ENCODE measurements around the gene ACTL8. TPM values are rescaled to one million over a fixed set of nuclear protein-coding genes. Genes with fewer than 3 reads are reported as not detected.

The ACTL8 gene
- total RNA-seq, 1 donor from 2014 or later, result 0.26 TPM

DNA sequence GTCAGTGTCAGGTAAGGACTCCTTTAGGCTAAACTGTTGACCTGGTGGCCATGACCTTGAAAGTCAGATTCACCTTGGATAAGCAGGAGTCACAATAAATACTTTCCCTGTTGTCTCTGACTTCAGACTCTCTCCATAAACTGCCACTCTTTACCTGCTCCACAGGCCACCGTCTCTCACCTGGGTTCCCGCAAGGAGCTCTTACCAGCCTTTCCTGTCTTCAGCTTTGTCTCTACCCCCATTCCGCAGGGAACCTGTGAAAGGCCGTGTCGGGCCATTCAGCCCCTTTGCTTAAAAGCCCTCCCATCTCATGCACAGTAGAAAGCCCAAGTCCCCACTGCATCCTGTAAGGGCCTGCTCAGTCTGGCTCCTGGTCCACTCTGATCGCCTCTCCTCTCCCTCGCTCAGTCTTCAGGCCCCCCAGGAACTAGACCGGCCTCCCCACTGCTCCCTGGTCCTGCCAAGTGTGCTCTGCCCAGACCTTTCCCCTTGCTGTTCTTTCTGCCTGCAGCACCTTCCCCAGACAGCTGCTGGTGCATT lies 79.5 kb downstream of the ACTL8 start:
- no peak overlapping the region for H3K4me3 Mint-ChIP-seq (ENCODE audit: unreplicated experiment)
- TF ChIP-seq, protein P1, sequence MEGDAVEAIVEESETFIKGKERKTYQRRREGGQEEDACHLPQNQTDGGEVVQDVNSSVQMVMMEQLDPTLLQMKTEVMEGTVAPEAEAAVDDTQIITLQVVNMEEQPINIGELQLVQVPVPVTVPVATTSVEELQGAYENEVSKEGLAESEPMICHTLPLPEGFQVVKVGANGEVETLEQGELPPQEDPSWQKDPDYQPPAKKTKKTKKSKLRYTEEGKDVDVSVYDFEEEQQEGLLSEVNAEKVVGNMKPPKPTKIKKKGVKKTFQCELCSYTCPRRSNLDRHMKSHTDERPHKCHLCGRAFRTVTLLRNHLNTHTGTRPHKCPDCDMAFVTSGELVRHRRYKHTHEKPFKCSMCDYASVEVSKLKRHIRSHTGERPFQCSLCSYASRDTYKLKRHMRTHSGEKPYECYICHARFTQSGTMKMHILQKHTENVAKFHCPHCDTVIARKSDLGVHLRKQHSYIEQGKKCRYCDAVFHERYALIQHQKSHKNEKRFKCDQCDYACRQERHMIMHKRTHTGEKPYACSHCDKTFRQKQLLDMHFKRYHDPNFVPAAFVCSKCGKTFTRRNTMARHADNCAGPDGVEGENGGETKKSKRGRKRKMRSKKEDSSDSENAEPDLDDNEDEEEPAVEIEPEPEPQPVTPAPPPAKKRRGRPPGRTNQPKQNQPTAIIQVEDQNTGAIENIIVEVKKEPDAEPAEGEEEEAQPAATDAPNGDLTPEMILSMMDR (IDR thresholded peaks at IDR 0.05; ENCODE audit: unreplicated experiment), result no peak
- H3K9me3 Mint-ChIP-seq (ENCODE audit: unreplicated experiment), result no peaks in the 10 kb centered on the region
- peaks cover 7% of the 10 kb centered on the region for H3K27me3 Mint-ChIP-seq (ENCODE audit: unreplicated experiment)
- no peaks in the 10 kb centered on the region for H3K4me1 Mint-ChIP-seq (ENCODE audit: unreplicated experiment)
- no peaks in the 10 kb centered on the region for H3K36me3 Mint-ChIP-seq (ENCODE audit: low read depth, unreplicated experiment)
- DNase-seq (ENCODE audit: low spot score), result no peak
- no peak overlapping the region for H3K27ac Mint-ChIP-seq (ENCODE audit: unreplicated experiment)

DNA sequence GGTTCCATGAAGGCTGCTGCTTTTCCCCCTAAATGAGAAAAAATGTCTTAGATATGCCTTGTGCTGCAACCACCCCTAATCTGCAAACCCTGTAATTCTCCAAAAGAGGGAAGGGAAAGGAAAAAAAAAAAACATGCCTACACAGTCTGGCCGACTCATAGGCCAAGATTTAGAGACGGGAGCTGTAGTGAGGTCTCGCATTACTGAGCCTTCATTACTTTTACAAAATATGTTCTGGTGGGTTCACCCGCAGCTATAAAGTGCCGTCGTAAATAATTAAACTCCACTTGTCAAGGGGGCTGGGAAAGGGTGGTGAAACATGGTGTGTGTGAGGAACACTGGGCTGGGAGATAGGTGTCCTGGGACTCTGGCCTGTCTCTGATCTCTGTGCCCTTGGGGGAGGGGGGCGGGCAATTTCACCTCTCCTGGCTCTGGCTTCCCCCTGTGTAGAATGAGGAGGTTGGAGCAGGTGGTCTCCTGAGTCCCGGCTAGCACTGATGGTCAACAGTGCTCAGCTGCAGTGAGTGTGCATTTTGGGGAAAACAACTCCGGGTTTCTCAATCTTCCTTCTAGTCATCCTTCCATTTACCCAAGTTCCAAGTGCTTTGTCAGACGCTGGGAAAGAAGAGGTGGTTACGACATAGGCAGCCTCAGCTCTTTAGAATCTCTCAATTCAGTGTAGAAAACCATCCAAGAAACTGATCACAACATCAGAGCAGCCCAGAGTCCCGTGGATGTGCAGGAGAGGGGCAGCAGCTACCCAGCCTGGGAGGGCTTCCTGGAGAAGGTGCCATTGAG lies 82.3 kb downstream of the ACTL8 start:
- Mint-ChIP-seq H3K27me3 (ENCODE audit: unreplicated experiment) (peaks cover 7% of the 10 kb centered on the region), H3K4me3 (ENCODE audit: unreplicated experiment) (no peak overlapping the region), H3K36me3 (ENCODE audit: low read depth, unreplicated experiment) (no peaks in the 10 kb centered on the region), H3K27ac (ENCODE audit: unreplicated experiment) (no peak overlapping the region), H3K4me1 (ENCODE audit: unreplicated experiment) (no peaks in the 10 kb centered on the region), H3K9me3 (ENCODE audit: unreplicated experiment) (no peaks in the 10 kb centered on the region)
- DNase-seq (ENCODE audit: low spot score), result no peak
- TF ChIP-seq, protein P1 (IDR thresholded peaks at IDR 0.05; ENCODE audit: unreplicated experiment), result no peak

DNA sequence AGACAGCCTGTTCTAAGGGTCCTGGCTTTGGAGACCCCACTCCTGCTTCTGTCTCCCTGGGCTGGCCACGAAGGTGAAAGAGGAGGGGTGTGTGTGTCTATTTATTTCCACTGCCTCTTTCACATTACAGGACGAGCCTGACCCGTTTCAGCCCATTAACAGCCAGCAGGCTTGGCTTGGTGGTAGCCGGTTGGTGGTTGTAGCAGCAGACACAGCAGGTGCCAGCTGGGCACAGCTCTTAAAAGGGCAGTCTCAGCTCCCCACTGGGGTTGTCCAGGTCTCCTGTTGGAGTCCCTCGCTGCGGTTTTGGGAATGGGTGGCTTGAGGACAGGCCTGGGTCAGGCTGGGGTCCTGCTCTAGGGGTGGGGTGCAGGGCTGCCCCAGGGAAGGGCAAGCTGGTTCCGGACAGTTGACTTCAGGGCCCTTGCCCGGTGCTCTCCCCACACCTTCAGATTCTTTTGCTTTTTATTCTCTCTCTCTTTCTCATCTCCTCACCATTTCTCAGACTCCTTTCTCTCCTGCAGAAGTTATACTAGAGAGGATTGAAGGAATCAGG lies 84.6 kb downstream of the ACTL8 start:
- H3K4me3 Mint-ChIP-seq (ENCODE audit: unreplicated experiment), result no peak overlapping the region
- H3K27ac Mint-ChIP-seq (ENCODE audit: unreplicated experiment), result no peak overlapping the region
- H3K9me3 Mint-ChIP-seq (ENCODE audit: unreplicated experiment), result no peaks in the 10 kb centered on the region
- no peak for DNase-seq (ENCODE audit: low spot score)
- no peaks in the 10 kb centered on the region for H3K4me1 Mint-ChIP-seq (ENCODE audit: unreplicated experiment)
- H3K36me3 Mint-ChIP-seq (ENCODE audit: low read depth, unreplicated experiment), result no peaks in the 10 kb centered on the region
- H3K27me3 Mint-ChIP-seq (ENCODE audit: unreplicated experiment), result peaks cover 4% of the 10 kb centered on the region
- TF ChIP-seq, protein P1 (IDR thresholded peaks at IDR 0.05; ENCODE audit: unreplicated experiment), result no peak

DNA sequence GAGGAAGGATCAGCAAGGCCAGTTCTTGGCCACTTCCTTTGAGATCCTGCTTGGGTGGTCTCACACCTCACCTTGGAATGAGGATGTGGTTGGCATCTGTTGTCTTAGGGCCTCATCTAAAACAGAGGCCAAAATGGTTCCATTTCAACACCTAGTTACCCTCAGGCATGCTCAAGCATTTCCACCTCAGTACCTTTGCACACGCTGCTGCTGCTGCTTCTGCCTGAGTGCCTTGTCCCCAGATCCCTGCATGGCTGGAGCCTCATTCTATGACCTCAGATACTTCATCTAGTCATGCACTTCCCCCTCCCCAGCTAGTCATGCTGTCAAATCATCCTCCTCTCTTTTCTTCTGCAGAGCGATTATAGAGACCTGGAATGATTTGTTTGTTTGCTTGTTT lies 86.8 kb downstream of the ACTL8 start:
- Mint-ChIP-seq H3K27ac (ENCODE audit: unreplicated experiment) (no peak overlapping the region), H3K9me3 (ENCODE audit: unreplicated experiment) (no peaks in the 10 kb centered on the region), H3K36me3 (ENCODE audit: low read depth, unreplicated experiment) (no peaks in the 10 kb centered on the region), H3K4me1 (ENCODE audit: unreplicated experiment) (no peaks in the 10 kb centered on the region), H3K27me3 (ENCODE audit: unreplicated experiment) (peaks cover 2% of the 10 kb centered on the region), H3K4me3 (ENCODE audit: unreplicated experiment) (no peak overlapping the region)
- TF ChIP-seq, protein P1 (IDR thresholded peaks at IDR 0.05; ENCODE audit: unreplicated experiment), result no peak
- no peak for DNase-seq (ENCODE audit: low spot score)

DNA sequence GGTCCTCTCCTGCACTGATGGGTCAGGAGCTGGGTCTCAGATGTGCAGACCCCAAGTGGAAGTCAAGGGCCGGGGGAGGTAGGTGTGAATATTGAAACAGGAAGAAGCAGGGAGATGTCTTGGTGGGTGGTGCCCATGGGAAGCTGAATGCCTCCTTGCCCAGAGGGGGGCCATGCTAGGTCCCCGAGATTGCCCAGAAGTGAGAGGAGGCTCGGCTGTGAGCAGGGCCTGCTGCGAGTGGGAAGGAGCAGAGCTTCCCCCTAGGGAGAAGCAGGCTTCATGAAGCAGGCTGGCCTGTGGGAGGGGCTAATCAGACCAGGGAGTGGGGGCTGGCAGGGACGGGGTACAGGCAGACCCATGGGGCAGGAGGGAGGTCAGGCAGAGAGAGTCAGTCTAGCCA lies 87.6 kb downstream of the ACTL8 start:
- no peaks in the 10 kb centered on the region for H3K36me3 Mint-ChIP-seq (ENCODE audit: low read depth, unreplicated experiment)
- H3K9me3 Mint-ChIP-seq (ENCODE audit: unreplicated experiment), result no peaks in the 10 kb centered on the region
- no peaks in the 10 kb centered on the region for H3K4me1 Mint-ChIP-seq (ENCODE audit: unreplicated experiment)
- TF ChIP-seq, protein P1 (IDR thresholded peaks at IDR 0.05; ENCODE audit: unreplicated experiment), result no peak
- no peak overlapping the region for H3K27ac Mint-ChIP-seq (ENCODE audit: unreplicated experiment)
- peaks cover 3% of the 10 kb centered on the region for H3K27me3 Mint-ChIP-seq (ENCODE audit: unreplicated experiment)
- DNase-seq (ENCODE audit: low spot score), result no peak
- no peak overlapping the region for H3K4me3 Mint-ChIP-seq (ENCODE audit: unreplicated experiment)
